Endothelial cell of umbilical vein (primary cell): ENCODE data around the gene GHRH. TPM values are rescaled to one million over a fixed set of nuclear protein-coding genes. Genes with fewer than 3 reads are reported as not detected.

ENCODE experiments used
- BruUV-seq: library from RNA; stranded (reverse); fragments of 400-500 nt; replicated peaks from 2 replicates; lab custom pipeline; 2021; lab: Mats Ljungman, UMichigan
- CTCF ChIA-PET: fragments of 300-600, 350-600 bp; sonication (Branson Sonifier 250); formaldehyde crosslinking; loops from one replicate; lab custom pipeline; 2021; ENCODE audit warnings: antibody characterized with exemption, inconsistent platforms; lab: Charles Lee
- POLR2A ChIA-PET: fragments of 300-600, 350-600 bp; sonication (Branson Sonifier 250); formaldehyde crosslinking; loops from one replicate; lab custom pipeline; 2021; ENCODE audit warnings: antibody characterized with exemption, inconsistent platforms; lab: Charles Lee
- DNase-seq: peaks from one replicate; pipeline ENCODE4 v3.0.0-alpha.2; 2011; ENCODE audit warnings: low read depth, low spot score
- FAIRE-seq: peaks from 2 replicates; lab custom pipeline; 2011; peaks lifted over from hg19 to GRCh38; lab: Jason Lieb, UNC
- H2AFZ ChIP-seq: 2 replicates; pipeline ENCODE4 v1.6.0; 2012; ENCODE audit warnings: low read depth, low read length, control low read depth, inconsistent platforms
- H3K27ac ChIP-seq: 2 replicates; pipeline ENCODE4 v1.5.1; 2011; ENCODE audit warnings: low read depth, mild to moderate bottlenecking, control low read depth, low read length, moderate library complexity; ENCODE audit not compliant: insufficient read depth
- H3K27me3 ChIP-seq, 2 experiments: 2 replicates each; pipeline versions ENCODE4 v1.6.0 to v1.6.1; 2011; ENCODE audit warnings: low read length in 2 of 2, mixed read lengths in 1 of 2; ENCODE audit not compliant: control insufficient read depth in 2 of 2, insufficient read depth in 2 of 2
- H3K36me3 ChIP-seq, 2 experiments: 2 replicates in 1 of 2; 3 replicates in 1 of 2; pipeline ENCODE4 v1.5.1; 2011; ENCODE audit warnings: low read length in 2 of 2, mild to moderate bottlenecking in 1 of 2, moderate library complexity in 1 of 2; ENCODE audit not compliant: control insufficient read depth in 2 of 2, insufficient read depth in 2 of 2; ENCODE audit errors: extremely low read depth in 1 of 2
- H3K4me1 ChIP-seq: 3 replicates; pipeline ENCODE4 v1.5.1; 2011; ENCODE audit warnings: mild to moderate bottlenecking, low read length; ENCODE audit not compliant: control insufficient read depth, insufficient read depth; ENCODE audit errors: extremely low read depth
- H3K4me2 ChIP-seq: 2 replicates; pipeline ENCODE4 v1.6.1; 2011; ENCODE audit warnings: low read length, control low read depth, mixed read lengths; ENCODE audit not compliant: insufficient read depth
- H3K4me3 ChIP-seq, 3 experiments: fragments of 200-600 bp in 1 of 3; sonication (generic), shearing (Covaris generic) in 1 of 3; replicated peaks in 1 of 3; 2 replicates each; pipeline ENCODE4 v1.5.1; 2011 to 2016; ENCODE audit warnings: control low read depth in 3 of 3, low read length in 3 of 3, mild to moderate bottlenecking in 2 of 3, inconsistent platforms in 1 of 3, low read depth in 1 of 3, moderate library complexity in 1 of 3; ENCODE audit not compliant: insufficient read depth in 1 of 3
- H3K79me2 ChIP-seq: 2 replicates; pipeline ENCODE4 v1.6.0; 2012; ENCODE audit warnings: low read length, inconsistent platforms; ENCODE audit not compliant: control insufficient read depth, insufficient read depth
- H3K9ac ChIP-seq: replicated peaks from 2 replicates; pipeline ENCODE3; 2011; ENCODE audit warnings: low read length, control low read depth; ENCODE audit not compliant: insufficient read depth; ENCODE audit errors: extremely low read depth
- H3K9me1 ChIP-seq: replicated peaks from 3 replicates; pipeline ENCODE4 v1.6.0; 2011; ENCODE audit warnings: mild to moderate bottlenecking, low read length; ENCODE audit not compliant: control insufficient read depth, insufficient read depth; ENCODE audit errors: extremely low read depth
- H3K9me3 ChIP-seq: replicated peaks from 2 replicates; pipeline ENCODE4 v1.5.1; 2012; ENCODE audit warnings: low read length, inconsistent platforms; ENCODE audit not compliant: control insufficient read depth, insufficient read depth
- H4K20me1 ChIP-seq: replicated peaks from 2 replicates; pipeline ENCODE3; 2011; ENCODE audit warnings: mild to moderate bottlenecking, low read length; ENCODE audit not compliant: control insufficient read depth, insufficient read depth; ENCODE audit errors: extremely low read depth
- CTCF ChIP-seq, 2 donors: IDR thresholded peaks; 1 replicate in 1 of 2; 2 replicates in 1 of 2; pipeline ENCODE4 v1.5.1; 2011; ENCODE audit warnings: low read length in 2 of 2, mild to moderate bottlenecking in 2 of 2, moderate library complexity in 2 of 2, control low read depth in 1 of 2, inconsistent platforms in 1 of 2, low read depth in 1 of 2; ENCODE audit not compliant: insufficient read depth in 1 of 2; ENCODE audit errors: extremely low read depth in 1 of 2
- EZH2 ChIP-seq: IDR thresholded peaks from 2 replicates; pipeline ENCODE4 v1.6.1; 2012; ENCODE audit warnings: borderline replicate concordance, low read depth, mild to moderate bottlenecking, moderate library complexity, low read length, inconsistent platforms; ENCODE audit not compliant: severe bottlenecking
- FOS ChIP-seq: IDR thresholded peaks from 2 replicates; pipeline ENCODE4 v1.6.1; 2011; ENCODE audit warnings: mild to moderate bottlenecking, low read length, moderate library complexity, borderline replicate concordance; ENCODE audit not compliant: insufficient read depth
- GATA2 ChIP-seq: IDR thresholded peaks from 2 replicates; pipeline ENCODE4 v1.7.0; 2011; ENCODE audit warnings: low read depth, mild to moderate bottlenecking, moderate library complexity, mixed read lengths, low read length; ENCODE audit not compliant: insufficient read length, insufficient read depth
- JUN ChIP-seq: IDR thresholded peaks from 2 replicates; pipeline ENCODE4 v1.6.1; 2011; ENCODE audit warnings: borderline replicate concordance, low read depth; ENCODE audit not compliant: insufficient read length, insufficient read depth
- MAX ChIP-seq: IDR thresholded peaks from 2 replicates; pipeline ENCODE4 v1.6.1; 2011; ENCODE audit not compliant: insufficient read depth, insufficient read length
- MYC ChIP-seq: IDR thresholded peaks from one replicate; pipeline ENCODE4 v1.6.1; 2011; ENCODE audit warnings: mild to moderate bottlenecking, low read depth, low read length
- POLR2A ChIP-seq: IDR thresholded peaks from 2 replicates; pipeline ENCODE4 v1.6.1; 2012; ENCODE audit warnings: low read depth, mild to moderate bottlenecking, control low read depth, low read length
- dilution Hi-C: fragments of 300-500 bp; cut with MboI; formaldehyde crosslinking; loops from one replicate; pipeline ENCODE4 v1.15.0; 2019; ENCODE audit warnings: low sequenced_read_pairs; ENCODE audit not compliant: extremely low pct_ligation_motif_present
- intact Hi-C: fragments of 100-400 bp; cut with micrococcal nuclease; formaldehyde crosslinking; loops from one replicate; pipeline ENCODE4 v1.10.0; 2022
- polyA plus RNA-seq, 4 experiments: library from polyadenylated mRNA; depleted of rRNA in 3 of 4; stranded (reverse) in 3 of 4; unstranded in 1 of 4; fragments of >200 nt; gene quantifications; 2 replicates each; pipeline versions ENCODE4 v1.2.1 to v1.2.3, GENCODE V29; 2011 to 2012; ENCODE audit warnings: missing spikeins in 1 of 4
- total RNA-seq: library from RNA; stranded (reverse); gene quantifications from 2 replicates; pipeline ENCODE4 v1.2.3, GENCODE V29; 2021

Gene GHRH
- total and polyA plus RNA-seq, 2 donors (not counting 3 experiments of a cell fraction or from before 2014, with no cell fraction given): not detected

GRCh38 chr20:37218976-37219375 is 42.6 kb downstream of the GHRH start:
- FAIRE-seq (no peak), DNase-seq (no peak)
- Histone ChIP-seq H3K27ac (no peak overlapping the region), H3K9ac (no peak overlapping the region), H3K36me3 (peaks cover 15 to 30% of the 10 kb centered on the region in 2 experiments), H3K4me1 (no peaks in the 10 kb centered on the region), H3K27me3 (no peaks in the 10 kb centered on the region), H3K4me2 (no peak overlapping the region), H3K79me2 (peaks cover 14% of the 10 kb centered on the region), H2AFZ (no peak overlapping the region), H4K20me1 (no peaks in the 10 kb centered on the region), H3K9me1 (no peaks in the 10 kb centered on the region), H3K4me3 (no peak overlapping the region), H3K9me3 (no peaks in the 10 kb centered on the region)
- intact Hi-C loops (no loop called here), dilution Hi-C loops (no loop called here)
- no TSS peak for BruUV-seq
- ChIA-PET CTCF (no interaction called here), POLR2A (no interaction called here)
- TF ChIP-seq JUN (no peak), CTCF (IDR thresholded peaks at IDR 0.05; ENCODE audit: extremely low read depth in 1 of 2, insufficient read depth in 1 of 2, low read depth in 1 of 2, low read length in 2 of 2) (no peak), GATA2 (no peak), MYC (no peak), FOS (no peak), MAX (no peak), POLR2A (no peak), EZH2 (no peak)
